Measurements from ENCODE around the gene QRFP.
"Not testable (repeated sequence)": the region's sequence is repeated elsewhere in the genome, so short reads cannot be mapped to it uniquely, and the experiment has no call there.

The QRFP gene

DNA sequence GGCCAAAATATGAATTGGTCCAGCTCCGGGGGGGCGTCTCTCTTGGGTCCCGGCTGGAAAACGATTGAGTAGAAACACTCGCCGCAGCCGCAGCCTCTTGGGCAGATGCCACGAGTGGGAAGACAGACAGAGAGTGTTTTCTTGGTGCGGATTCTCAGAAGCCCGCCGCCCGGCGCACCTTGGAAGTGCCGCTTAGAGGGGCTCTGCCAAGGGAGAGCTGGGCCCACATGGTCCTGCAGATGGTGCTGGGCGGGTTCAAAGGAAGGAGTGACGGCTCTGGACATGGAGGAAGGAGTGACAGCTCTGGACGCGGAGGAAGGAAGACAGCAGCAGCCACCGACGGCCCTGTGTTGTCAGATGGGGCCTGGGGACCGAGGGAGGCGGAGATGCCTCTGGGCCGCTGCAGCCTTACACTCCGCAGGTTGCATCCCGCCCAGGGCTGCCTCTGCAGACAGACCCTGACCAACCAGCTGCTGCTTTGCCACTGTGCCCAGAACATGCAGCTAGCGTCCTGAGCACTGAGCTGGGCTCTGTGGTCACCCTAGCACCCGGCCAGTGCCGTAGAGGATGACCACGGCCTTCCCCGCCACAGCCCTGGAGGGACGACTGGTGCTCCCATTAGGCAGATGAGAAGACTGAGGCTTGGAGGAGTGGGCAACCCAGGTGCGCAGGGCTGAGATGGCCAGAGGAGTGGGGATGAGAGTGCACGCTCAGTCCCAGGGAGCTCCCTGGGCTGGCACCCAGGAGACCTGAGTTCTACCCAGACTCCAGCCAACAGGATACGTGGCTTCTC is 20.8 kb upstream of the QRFP start:
- Histone ChIP-seq H3K4me3 (ENCODE audit: low read length) (no peak overlapping the region), H3K27ac (ENCODE audit: low read depth, low read length) (no peak overlapping the region), H3K27me3 (ENCODE audit: insufficient read depth, low read length) (no peaks in the 10 kb centered on the region), H3K36me3 (ENCODE audit: insufficient read depth, low read length) (no peaks in the 10 kb centered on the region), H3K9ac (ENCODE audit: low read depth, low read length) (no peak overlapping the region), H3K9me3 (ENCODE audit: insufficient read depth, low read depth, low read length) (no peaks in the 10 kb centered on the region), H3K4me1 (ENCODE audit: insufficient read depth, low read length) (peaks cover 12% of the 10 kb centered on the region; the same call in 1 of the 2 replicates)
- WGBS = 90% methylated on average over 34 of the region's 34 CpGs

DNA sequence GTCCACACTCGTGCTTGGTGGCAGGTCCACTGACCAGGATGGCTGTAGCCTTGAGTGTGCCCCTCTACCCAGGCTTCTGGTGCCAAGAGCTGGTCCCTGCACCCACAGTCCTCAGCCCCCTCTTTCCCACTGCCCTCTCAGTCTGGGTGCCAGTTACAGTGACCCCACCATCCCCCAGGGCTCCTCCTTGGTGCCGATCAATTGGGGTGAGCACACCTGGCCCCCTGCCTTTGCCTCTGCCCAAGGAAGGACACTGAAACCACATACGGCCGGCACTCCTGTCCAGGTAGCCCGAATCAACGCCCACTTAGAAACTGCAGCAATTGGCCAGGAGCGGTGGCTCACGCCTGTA is 18.5 kb upstream of the QRFP start:
- no peaks in the 10 kb centered on the region for H3K9me3 ChIP-seq (ENCODE audit: insufficient read depth, low read depth, low read length)
- peaks cover 12% of the 10 kb centered on the region; the same call in 1 of the 2 replicates for H3K4me1 ChIP-seq (ENCODE audit: insufficient read depth, low read length)
- H3K27ac ChIP-seq (ENCODE audit: low read depth, low read length) = no peak overlapping the region
- H3K36me3 ChIP-seq (ENCODE audit: insufficient read depth, low read length) = no peaks in the 10 kb centered on the region
- 93% methylated on average over 8 of the region's 8 CpGs for WGBS
- no peak overlapping the region for H3K4me3 ChIP-seq (ENCODE audit: low read length)
- H3K27me3 ChIP-seq (ENCODE audit: insufficient read depth, low read length) = no peaks in the 10 kb centered on the region
- H3K9ac ChIP-seq (ENCODE audit: low read depth, low read length) = no peak overlapping the region

DNA sequence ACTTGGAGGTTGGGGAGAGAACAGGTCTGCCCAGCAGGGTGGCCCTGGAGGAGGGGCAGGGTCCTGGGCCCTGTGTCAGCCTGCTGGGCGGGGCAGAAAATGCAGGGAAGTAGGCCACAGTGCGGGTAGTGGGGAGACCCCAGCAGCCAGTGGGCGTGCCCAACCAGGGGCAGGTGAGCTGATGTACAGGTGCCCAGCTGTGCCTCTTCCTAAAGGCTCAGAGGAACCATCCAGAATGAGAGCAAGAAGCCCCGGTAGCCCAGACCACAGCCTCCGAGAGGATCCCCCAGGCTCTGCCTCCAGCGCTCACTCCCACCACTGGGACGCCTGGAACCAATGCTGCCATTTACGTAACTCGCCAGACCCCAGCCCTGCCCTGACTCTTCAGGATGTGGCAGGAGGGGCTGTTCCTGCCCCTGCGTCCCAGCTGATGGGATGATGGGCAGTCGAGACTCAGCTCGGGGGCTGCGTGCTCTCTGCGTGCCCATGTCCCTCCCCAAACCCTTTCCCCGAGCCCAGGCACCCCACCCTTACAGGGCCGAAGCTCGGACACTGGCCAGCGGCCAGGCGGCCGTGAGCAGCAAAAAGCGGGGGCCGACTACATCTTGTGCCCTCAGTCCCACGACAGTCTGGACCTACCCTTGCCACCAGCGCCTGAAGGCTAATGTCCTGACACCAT is 17.9 kb upstream of the QRFP start:
- Histone ChIP-seq H3K4me3 (ENCODE audit: low read length) (no peak overlapping the region), H3K9ac (ENCODE audit: low read depth, low read length) (no peak overlapping the region), H3K27ac (ENCODE audit: low read depth, low read length) (no peak overlapping the region), H3K9me3 (ENCODE audit: insufficient read depth, low read depth, low read length) (no peaks in the 10 kb centered on the region), H3K36me3 (ENCODE audit: insufficient read depth, low read length) (no peaks in the 10 kb centered on the region), H3K27me3 (ENCODE audit: insufficient read depth, low read length) (no peaks in the 10 kb centered on the region), H3K4me1 (ENCODE audit: insufficient read depth, low read length) (peaks cover 12% of the 10 kb centered on the region; the same call in 1 of the 2 replicates)
- WGBS = 86% methylated on average over 24 of the region's 24 CpGs

DNA sequence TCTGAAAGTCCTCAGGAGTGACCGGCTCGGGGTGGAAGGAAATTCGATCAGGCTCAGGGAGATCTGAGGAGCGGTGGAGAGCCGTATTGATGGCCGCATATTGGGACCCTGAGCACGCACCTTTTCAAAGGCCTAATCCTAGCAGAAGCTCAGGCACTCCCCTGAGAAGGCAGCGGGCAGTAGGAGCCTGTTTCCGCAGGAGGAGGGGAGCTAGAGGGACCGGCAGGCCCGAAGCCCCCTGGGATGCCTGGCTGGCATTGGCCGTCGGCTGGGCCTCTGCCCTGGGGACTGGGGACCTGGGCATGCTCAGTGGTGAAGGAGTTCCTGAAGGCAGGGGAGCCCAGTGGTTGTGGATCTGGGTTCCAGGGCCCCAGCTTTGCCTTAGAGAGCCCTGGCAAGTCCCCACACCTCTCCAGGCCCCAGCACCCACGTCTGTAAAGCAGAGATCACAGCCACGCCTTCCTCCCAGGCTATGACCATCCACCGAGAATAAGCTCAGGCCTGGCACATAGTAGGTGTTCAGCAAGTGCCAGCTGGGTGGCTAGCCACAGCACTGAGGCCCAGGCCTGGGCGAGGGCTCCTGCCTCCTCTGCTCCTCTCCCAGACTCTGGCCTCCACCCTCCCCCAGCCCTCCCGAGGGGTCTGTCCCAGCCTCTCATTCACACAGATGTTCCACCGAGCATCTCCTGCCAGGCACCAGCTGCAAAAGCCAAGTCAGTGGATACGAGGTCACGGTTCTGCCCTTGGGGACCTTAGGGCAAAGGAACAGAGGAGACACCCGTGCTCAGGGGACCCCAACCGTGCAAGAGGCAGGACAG is 17.2 kb upstream of the QRFP start:
- Histone ChIP-seq H3K27ac (ENCODE audit: low read depth, low read length) (no peak overlapping the region), H3K9me3 (ENCODE audit: insufficient read depth, low read depth, low read length) (no peaks in the 10 kb centered on the region), H3K27me3 (ENCODE audit: insufficient read depth, low read length) (no peaks in the 10 kb centered on the region), H3K9ac (ENCODE audit: low read depth, low read length) (no peak overlapping the region), H3K36me3 (ENCODE audit: insufficient read depth, low read length) (no peaks in the 10 kb centered on the region), H3K4me1 (ENCODE audit: insufficient read depth, low read length) (peaks cover 12% of the 10 kb centered on the region; the same call in 1 of the 2 replicates), H3K4me3 (ENCODE audit: low read length) (no peak overlapping the region)
- 58% methylated on average over 23 of the region's 23 CpGs for WGBS

DNA sequence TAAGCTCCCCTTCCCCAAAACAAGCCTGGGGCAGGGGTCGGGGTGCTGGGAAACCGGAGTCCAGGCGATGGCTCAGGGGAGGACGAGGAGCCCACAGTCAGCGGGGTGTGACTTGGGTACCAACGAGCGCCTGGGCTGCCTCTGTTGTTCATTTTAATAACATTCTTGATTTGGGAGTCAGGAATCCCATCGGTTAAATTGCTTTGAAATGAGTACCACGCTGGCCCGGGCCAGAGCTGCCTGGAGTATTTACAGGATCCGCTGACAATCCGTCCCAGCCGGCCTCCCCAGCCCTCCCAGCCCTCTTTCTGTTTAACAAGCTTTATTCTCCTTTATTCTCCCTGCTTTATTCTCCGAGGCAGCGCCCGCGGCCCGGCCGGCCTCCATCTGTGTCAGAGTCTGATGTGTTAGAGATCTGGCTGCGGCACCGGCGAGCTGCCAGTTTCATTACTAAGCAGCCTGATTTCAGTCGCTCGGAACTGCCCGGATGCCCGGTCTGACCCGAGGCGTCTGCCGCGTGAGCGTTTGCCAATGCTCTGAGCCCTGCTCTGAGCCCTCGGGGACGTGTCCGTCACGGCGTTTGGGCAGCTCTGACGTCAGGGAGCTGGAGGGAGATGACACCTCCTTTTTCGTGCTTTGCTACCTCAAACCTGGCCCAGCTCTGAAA is 16.5 kb upstream of the QRFP start:
- H3K9ac ChIP-seq (ENCODE audit: low read depth, low read length) = no peak overlapping the region
- no peak overlapping the region for H3K27ac ChIP-seq (ENCODE audit: low read depth, low read length)
- peaks cover 12% of the 10 kb centered on the region; the same call in 1 of the 2 replicates for H3K4me1 ChIP-seq (ENCODE audit: insufficient read depth, low read length)
- H3K4me3 ChIP-seq (ENCODE audit: low read length) = no peak overlapping the region
- H3K36me3 ChIP-seq (ENCODE audit: insufficient read depth, low read length) = no peaks in the 10 kb centered on the region
- no peaks in the 10 kb centered on the region for H3K9me3 ChIP-seq (ENCODE audit: insufficient read depth, low read depth, low read length)
- H3K27me3 ChIP-seq (ENCODE audit: insufficient read depth, low read length) = no peaks in the 10 kb centered on the region
- WGBS = 73% methylated on average over 38 of the region's 38 CpGs

DNA sequence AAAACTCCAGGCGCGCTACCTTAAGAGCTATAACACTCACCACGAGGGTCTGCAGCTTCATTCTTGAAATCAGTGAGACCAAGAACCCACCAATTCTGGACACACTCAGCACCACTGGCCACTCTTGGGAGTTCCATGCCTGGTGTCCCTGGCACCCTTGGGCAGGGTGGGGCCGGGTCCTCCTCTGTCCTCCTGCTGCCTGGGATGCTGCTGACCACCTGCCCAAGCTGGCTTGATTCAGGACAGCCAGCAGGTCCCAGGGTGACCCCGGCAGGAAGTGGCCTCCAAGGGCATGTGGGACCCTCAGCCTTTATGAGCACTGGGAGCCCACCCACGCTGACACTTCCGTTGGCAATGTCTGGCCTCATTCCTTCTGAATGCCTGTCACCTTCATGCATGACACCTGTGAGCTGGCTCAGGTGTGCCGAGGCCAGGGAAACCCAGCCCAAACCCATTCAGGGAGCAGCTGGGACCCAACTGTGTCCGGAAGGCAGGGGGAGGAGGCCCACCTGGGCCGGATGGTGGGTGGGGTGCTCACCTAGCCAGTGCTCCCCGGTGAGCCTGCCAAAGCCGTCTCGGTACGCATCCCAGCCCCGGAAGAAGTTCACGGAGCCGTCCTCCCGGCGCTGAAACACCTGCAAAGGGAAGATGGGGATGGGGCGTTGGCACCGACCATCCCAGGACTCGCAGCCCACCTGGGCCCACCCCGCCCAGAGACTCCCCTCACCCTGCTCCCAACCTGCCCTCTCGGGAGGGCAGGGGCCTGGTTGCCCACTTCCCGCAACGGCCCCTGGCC is 14.8 kb upstream of the QRFP start:
- H3K9me3 ChIP-seq (ENCODE audit: insufficient read depth, low read depth, low read length) = no peaks in the 10 kb centered on the region
- WGBS = 95% methylated on average over 26 of the region's 26 CpGs
- no peaks in the 10 kb centered on the region for H3K27me3 ChIP-seq (ENCODE audit: insufficient read depth, low read length)
- no peaks in the 10 kb centered on the region for H3K36me3 ChIP-seq (ENCODE audit: insufficient read depth, low read length)
- peaks cover 12% of the 10 kb centered on the region; the same call in 1 of the 2 replicates for H3K4me1 ChIP-seq (ENCODE audit: insufficient read depth, low read length)
- H3K27ac ChIP-seq (ENCODE audit: low read depth, low read length) = no peak overlapping the region
- H3K4me3 ChIP-seq (ENCODE audit: low read length) = no peak overlapping the region
- no peak overlapping the region for H3K9ac ChIP-seq (ENCODE audit: low read depth, low read length)

DNA sequence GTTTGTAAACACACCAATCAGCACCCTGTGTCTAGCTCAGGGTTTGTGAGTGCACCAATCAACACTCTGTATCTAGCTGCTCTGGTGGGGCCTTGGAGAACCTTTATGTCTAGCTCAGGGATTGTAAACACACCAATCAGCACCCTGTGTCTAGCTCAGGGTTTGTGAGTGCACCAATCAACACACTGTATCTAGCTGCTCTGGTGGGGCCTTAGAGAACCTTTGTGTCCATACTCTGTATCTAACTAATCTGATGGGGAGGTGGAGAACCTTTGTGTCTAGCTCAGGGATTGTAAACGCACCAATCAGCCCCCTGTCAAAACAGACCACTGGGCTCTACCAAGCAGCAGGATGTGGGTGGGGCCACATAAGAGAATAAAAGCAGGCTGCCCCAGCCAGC is 14.1 kb upstream of the QRFP start:
- peaks cover 12% of the 10 kb centered on the region; the same call in 1 of the 2 replicates for H3K4me1 ChIP-seq (ENCODE audit: insufficient read depth, low read length)
- WGBS = 78% methylated on average over 1 of the region's 1 CpG
- H3K9ac ChIP-seq (ENCODE audit: low read depth, low read length); H3K27me3 ChIP-seq (ENCODE audit: insufficient read depth, low read length); H3K27ac ChIP-seq (ENCODE audit: low read depth, low read length); H3K4me3 ChIP-seq (ENCODE audit: low read length); H3K9me3 ChIP-seq (ENCODE audit: insufficient read depth, low read depth, low read length); H3K36me3 ChIP-seq (ENCODE audit: insufficient read depth, low read length): not testable (repeated sequence)

DNA sequence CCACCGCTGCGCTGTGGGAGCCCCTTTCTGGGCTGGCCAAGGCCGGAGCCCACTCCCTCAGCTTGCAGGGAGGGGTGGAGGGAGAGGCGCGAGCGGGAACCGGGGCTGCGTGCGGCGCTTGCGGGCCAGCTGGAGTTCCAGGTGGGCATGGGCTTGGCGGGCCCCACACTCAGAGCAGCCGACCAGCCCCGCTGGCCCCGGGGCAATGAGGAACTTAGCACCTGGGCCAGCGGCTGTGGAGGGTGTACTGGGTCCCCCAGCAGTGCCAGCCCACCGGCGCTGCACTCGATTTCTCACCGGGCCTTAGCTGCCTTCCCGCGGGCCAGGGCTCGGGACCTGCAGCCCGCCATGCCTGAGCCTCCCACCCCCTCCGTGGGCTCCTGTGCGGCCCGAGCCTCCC is 13.4 kb upstream of the QRFP start:
- not testable (repeated sequence) for H3K36me3 ChIP-seq (ENCODE audit: insufficient read depth, low read length); H3K27ac ChIP-seq (ENCODE audit: low read depth, low read length); H3K4me3 ChIP-seq (ENCODE audit: low read length); H3K9ac ChIP-seq (ENCODE audit: low read depth, low read length); H3K27me3 ChIP-seq (ENCODE audit: insufficient read depth, low read length); H3K9me3 ChIP-seq (ENCODE audit: insufficient read depth, low read depth, low read length)
- 93% methylated on average over 27 of the region's 27 CpGs for WGBS
- peaks cover 12% of the 10 kb centered on the region; the same call in 1 of the 2 replicates for H3K4me1 ChIP-seq (ENCODE audit: insufficient read depth, low read length)

DNA sequence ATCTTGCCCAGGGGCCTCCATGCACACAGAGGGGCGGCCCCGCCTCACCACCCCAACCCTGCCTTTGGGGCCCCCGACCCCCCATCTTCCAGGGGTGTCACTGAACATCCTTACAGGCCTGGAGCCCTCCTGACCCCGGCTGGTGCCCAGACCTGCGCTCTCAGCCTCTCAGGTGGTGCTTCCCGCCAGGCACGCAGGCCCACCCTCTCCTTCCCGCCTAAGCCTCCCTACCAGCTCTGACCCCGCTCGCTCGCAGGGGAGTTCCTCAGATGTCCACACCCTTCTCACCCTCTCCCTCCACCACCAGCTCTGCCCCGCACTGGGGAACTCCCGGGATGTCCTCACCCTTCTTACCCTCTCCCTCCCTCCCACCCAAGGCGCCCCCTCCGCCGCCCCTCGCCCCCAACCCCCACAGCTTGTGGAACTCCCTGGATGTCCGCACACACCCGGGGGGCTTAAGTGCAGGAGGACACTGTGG is 12.3 kb upstream of the QRFP start:
- H3K4me1 ChIP-seq (ENCODE audit: insufficient read depth, low read length) = peaks cover 9% of the 10 kb centered on the region; the same call in 1 of the 2 replicates
- H3K27ac ChIP-seq (ENCODE audit: low read depth, low read length) = no peak overlapping the region
- no peaks in the 10 kb centered on the region for H3K36me3 ChIP-seq (ENCODE audit: insufficient read depth, low read length)
- no peak overlapping the region for H3K4me3 ChIP-seq (ENCODE audit: low read length)
- no peaks in the 10 kb centered on the region for H3K9me3 ChIP-seq (ENCODE audit: insufficient read depth, low read depth, low read length)
- no peaks in the 10 kb centered on the region for H3K27me3 ChIP-seq (ENCODE audit: insufficient read depth, low read length)
- WGBS = 74% methylated on average over 15 of the region's 19 CpGs
- H3K9ac ChIP-seq (ENCODE audit: low read depth, low read length) = no peak overlapping the region

DNA sequence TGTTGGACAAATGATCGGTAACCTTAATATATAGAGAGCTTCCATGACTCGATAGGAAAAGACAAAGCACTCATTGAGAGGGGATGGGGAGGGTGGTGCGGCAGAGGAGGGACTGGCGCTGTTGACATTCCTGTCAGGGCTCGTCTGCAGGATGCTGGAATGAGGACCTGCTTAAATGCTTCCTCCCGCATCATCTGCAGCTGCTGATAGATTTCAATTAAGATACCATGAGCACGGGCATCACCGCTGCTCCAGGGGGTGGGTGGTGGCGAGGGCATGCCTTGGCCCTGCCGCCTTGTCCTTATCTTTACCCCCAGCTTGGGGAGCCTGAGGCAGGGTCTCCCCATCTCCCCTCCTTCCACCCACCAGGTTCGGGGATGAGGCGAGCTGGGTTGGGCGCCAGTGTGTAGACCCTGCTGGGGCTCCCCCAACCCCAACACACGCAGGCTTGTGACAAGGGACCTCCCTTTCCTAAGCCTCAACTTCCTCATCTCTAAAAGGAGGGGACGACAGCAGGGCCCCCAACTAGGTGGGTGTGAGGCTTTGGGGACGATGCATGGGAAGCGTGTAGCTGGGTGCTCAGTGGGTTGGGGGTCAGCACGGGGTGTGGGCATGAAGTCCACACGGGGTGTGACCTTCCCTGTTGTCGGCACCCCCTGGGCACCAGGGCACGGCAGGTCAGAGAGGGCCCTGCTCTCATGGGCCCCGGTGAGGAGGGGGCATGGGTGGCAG is 11.7 kb upstream of the QRFP start:
- H3K9ac ChIP-seq (ENCODE audit: low read depth, low read length) = no peak overlapping the region
- H3K27me3 ChIP-seq (ENCODE audit: insufficient read depth, low read length) = no peaks in the 10 kb centered on the region
- no peaks in the 10 kb centered on the region for H3K9me3 ChIP-seq (ENCODE audit: insufficient read depth, low read depth, low read length)
- no peaks in the 10 kb centered on the region for H3K36me3 ChIP-seq (ENCODE audit: insufficient read depth, low read length)
- H3K27ac ChIP-seq (ENCODE audit: low read depth, low read length) = no peak overlapping the region
- peaks cover 3% of the 10 kb centered on the region; the same call in 1 of the 2 replicates for H3K4me1 ChIP-seq (ENCODE audit: insufficient read depth, low read length)
- H3K4me3 ChIP-seq (ENCODE audit: low read length) = no peak overlapping the region
- WGBS = 80% methylated on average over 21 of the region's 22 CpGs

Measured in HUES64 (cell line).